ENCODE results near the gene GSN.
A peak's percentile ranks its signal among the peaks of the same experiment; 100 is the strongest.
"Not testable (repeated sequence)": the region's sequence is repeated elsewhere in the genome, so short reads cannot be mapped to it uniquely, and the experiment has no call there.

GSN gene

DNA sequence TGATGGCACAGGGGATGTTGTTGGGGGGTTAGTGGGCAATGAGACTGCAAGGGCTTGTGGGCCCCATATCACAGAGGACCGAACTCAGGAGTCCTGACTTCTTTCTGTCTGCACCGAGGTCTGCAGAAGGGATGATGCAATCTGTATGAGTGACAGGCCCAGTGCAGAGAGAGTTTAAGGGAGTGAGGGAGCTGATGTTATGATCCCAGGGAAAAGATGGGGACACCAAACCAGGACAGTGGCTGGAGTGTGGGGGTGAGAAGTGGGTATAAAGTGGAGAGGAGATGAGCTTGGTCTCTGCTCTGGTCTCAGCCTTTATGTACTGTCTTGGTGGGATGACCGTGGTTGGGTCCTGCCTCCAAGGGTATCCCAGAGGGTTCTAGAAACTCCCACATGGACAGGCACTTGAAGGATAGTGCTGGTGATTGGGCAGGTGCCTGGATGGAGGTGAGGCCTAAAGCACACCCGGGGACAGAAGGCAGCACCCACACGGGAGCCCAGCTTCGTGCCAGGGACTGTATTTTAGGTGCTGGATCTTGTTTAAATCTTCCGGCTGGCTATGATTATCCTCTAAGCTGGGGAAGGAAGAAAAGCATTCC, 21.9 kb downstream of the GSN start:
- peak overlapping the region; percentile 81 for H2AK5ac ChIP-seq (ENCODE audit: low read depth, low read length)
- H3K23ac ChIP-seq (ENCODE audit: low read depth, low read length, poor library complexity): peak overlapping the region; percentile 56
- no peak overlapping the region for H3K4ac ChIP-seq (ENCODE audit: low read length)
- H4K8ac ChIP-seq (ENCODE audit: low read depth, low read length): no peak overlapping the region
- no peaks in the 10 kb centered on the region for H3K36me3 ChIP-seq (replicated peaks in 1 of 2; ENCODE audit: control insufficient read depth in 2 of 2, insufficient read depth in 2 of 2, low read length in 2 of 2)
- H2BK120ac ChIP-seq (ENCODE audit: low read depth, low read length): no peak overlapping the region
- peak overlapping the region; percentile 53 for H2BK12ac ChIP-seq (ENCODE audit: low read length)
- no CpG with 5 or more reads among the region's 7 CpGs for WGBS, 2 donors (ENCODE audit: extremely low coverage in 2 of 2, insufficient read length in 2 of 2, insufficient replicate concordance in 1 of 2)
- no peaks in the 10 kb centered on the region for H3K9me3 ChIP-seq (replicated peaks in 1 of 2; ENCODE audit: control insufficient read depth in 2 of 2, insufficient read depth in 1 of 2, low read depth in 1 of 2, low read length in 2 of 2)
- H4K91ac ChIP-seq (ENCODE audit: low read depth, low read length, poor library complexity): no peak overlapping the region
- peak overlapping the region; percentile 3 for H3K9ac ChIP-seq (ENCODE audit: low read depth, low read length, poor library complexity)
- no peaks in the 10 kb centered on the region for H3K79me1 ChIP-seq (ENCODE audit: low read depth, low read length)
- H3K4me2 ChIP-seq (ENCODE audit: insufficient read depth, low read length, poor library complexity, severe bottlenecking): peak overlapping the region; percentile 19
- no peaks in the 10 kb centered on the region for H3K27me3 ChIP-seq (ENCODE audit: control insufficient read depth in 3 of 3, insufficient read depth in 3 of 3, low read depth in 1 of 3, low read length in 3 of 3)
- peaks cover 41% of the 10 kb centered on the region in 2 donors for H3K4me1 ChIP-seq (ENCODE audit: control insufficient read depth in 2 of 2, insufficient read depth in 1 of 2, low read depth in 1 of 2, low read length in 2 of 2)
- H3K14ac ChIP-seq (ENCODE audit: low read length): no peak overlapping the region
- H3K4me3 ChIP-seq (ENCODE audit: low read length in 2 of 2): no peak overlapping the region
- H3K18ac ChIP-seq (ENCODE audit: low read length): peak overlapping the region; percentile 3
- H2BK5ac ChIP-seq (ENCODE audit: low read length): peak overlapping the region; percentile 55
- no peak overlapping the region for H2AFZ ChIP-seq (ENCODE audit: low read length)
- H2BK15ac ChIP-seq (ENCODE audit: low read length): peak overlapping the region; percentile 55
- H3K27ac ChIP-seq (replicated peaks; ENCODE audit: low read length): peak overlapping the region; percentile 49
- DNase-seq (ENCODE audit: low spot score): no peak

DNA sequence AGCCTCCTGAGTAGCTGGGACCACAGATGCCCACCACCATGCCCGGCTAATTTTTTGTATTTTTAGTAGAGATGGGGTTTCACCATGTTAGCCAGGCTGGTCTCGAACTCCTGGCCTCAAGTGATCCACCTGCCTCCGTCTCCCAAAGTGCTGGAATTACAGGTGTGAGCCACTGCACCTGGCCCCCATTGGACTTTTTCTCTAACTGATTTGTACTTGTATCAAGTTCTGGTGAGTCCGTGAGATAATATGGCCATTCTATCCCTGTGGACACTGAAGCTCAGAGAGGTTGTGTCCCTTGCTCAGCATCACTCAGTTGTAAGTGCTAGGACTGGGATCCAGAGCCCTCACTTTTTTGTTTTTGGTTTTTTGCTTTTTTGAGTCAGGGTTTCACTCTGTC, 23.6 kb downstream of the GSN start:
- H2AFZ ChIP-seq (ENCODE audit: low read length); H3K14ac ChIP-seq (ENCODE audit: low read length); DNase-seq (ENCODE audit: low spot score); H3K4me3 ChIP-seq (ENCODE audit: low read length in 2 of 2); H2AK5ac ChIP-seq (ENCODE audit: low read depth, low read length); H4K91ac ChIP-seq (ENCODE audit: low read depth, low read length, poor library complexity); H3K36me3 ChIP-seq (replicated peaks in 1 of 2; ENCODE audit: control insufficient read depth in 2 of 2, insufficient read depth in 2 of 2, low read length in 2 of 2); H3K27me3 ChIP-seq (ENCODE audit: control insufficient read depth in 3 of 3, insufficient read depth in 3 of 3, low read depth in 1 of 3, low read length in 3 of 3); H3K4ac ChIP-seq (ENCODE audit: low read length); H3K9me3 ChIP-seq (replicated peaks in 1 of 2; ENCODE audit: control insufficient read depth in 2 of 2, insufficient read depth in 1 of 2, low read depth in 1 of 2, low read length in 2 of 2); H3K79me1 ChIP-seq (ENCODE audit: low read depth, low read length); H2BK120ac ChIP-seq (ENCODE audit: low read depth, low read length); H2BK15ac ChIP-seq (ENCODE audit: low read length); H2BK5ac ChIP-seq (ENCODE audit: low read length); H3K4me2 ChIP-seq (ENCODE audit: insufficient read depth, low read length, poor library complexity, severe bottlenecking); H3K23ac ChIP-seq (ENCODE audit: low read depth, low read length, poor library complexity); H4K8ac ChIP-seq (ENCODE audit: low read depth, low read length); H3K27ac ChIP-seq (replicated peaks; ENCODE audit: low read length); H2BK12ac ChIP-seq (ENCODE audit: low read length); H3K9ac ChIP-seq (ENCODE audit: low read depth, low read length, poor library complexity); H3K18ac ChIP-seq (ENCODE audit: low read length): not testable (repeated sequence)
- H3K4me1 ChIP-seq (ENCODE audit: control insufficient read depth in 2 of 2, insufficient read depth in 1 of 2, low read depth in 1 of 2, low read length in 2 of 2): peaks cover 33 to 34% of the 10 kb centered on the region in 2 donors
- WGBS, 2 donors (ENCODE audit: extremely low coverage in 2 of 2, insufficient read length in 2 of 2, insufficient replicate concordance in 1 of 2): no CpG with 5 or more reads among the region's 4 CpGs

DNA sequence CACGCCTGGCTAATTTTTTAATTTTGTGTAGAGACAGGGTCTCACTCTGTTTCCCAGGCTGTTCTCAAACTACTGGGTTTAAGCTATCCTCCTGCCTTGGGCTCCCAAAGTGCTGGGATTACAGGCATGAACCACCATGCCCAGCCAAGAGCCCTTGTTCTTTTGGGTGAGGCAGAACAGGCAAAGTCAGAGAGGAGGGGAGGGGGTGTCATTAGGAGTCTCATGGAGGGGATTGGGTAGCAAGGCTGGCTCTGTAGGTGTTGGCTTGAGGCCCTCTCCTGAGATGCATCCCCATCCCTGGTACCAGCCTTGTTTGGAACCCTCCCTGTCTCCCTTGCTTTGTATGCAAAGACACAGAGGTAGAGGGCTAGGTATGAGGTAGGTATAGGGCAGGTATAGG, 24.1 kb downstream of the GSN start:
- Histone ChIP-seq H3K14ac (ENCODE audit: low read length) (no peak overlapping the region), H3K4ac (ENCODE audit: low read length) (no peak overlapping the region), H3K23ac (ENCODE audit: low read depth, low read length, poor library complexity) (no peak overlapping the region), H2BK5ac (ENCODE audit: low read length) (peak overlapping the region; percentile 46), H4K91ac (ENCODE audit: low read depth, low read length, poor library complexity) (no peak overlapping the region), H4K8ac (ENCODE audit: low read depth, low read length) (no peak overlapping the region), H2BK12ac (ENCODE audit: low read length) (no peak overlapping the region), H3K9ac (ENCODE audit: low read depth, low read length, poor library complexity) (no peak overlapping the region), H2AFZ (ENCODE audit: low read length) (no peak overlapping the region), H3K4me3 (ENCODE audit: low read length in 2 of 2) (no peak overlapping the region), H3K18ac (ENCODE audit: low read length) (no peak overlapping the region), H2AK5ac (ENCODE audit: low read depth, low read length) (no peak overlapping the region), H3K4me1 (ENCODE audit: control insufficient read depth in 2 of 2, insufficient read depth in 1 of 2, low read depth in 1 of 2, low read length in 2 of 2) (peaks cover 28 to 33% of the 10 kb centered on the region in 2 donors), H3K36me3 (replicated peaks in 1 of 2; ENCODE audit: control insufficient read depth in 2 of 2, insufficient read depth in 2 of 2, low read length in 2 of 2) (no peaks in the 10 kb centered on the region), H3K79me1 (ENCODE audit: low read depth, low read length) (no peaks in the 10 kb centered on the region), H3K27ac (replicated peaks; ENCODE audit: low read length) (no peak overlapping the region), H3K27me3 (ENCODE audit: control insufficient read depth in 3 of 3, insufficient read depth in 3 of 3, low read depth in 1 of 3, low read length in 3 of 3) (no peaks in the 10 kb centered on the region), H2BK120ac (ENCODE audit: low read depth, low read length) (no peak overlapping the region), H3K4me2 (ENCODE audit: insufficient read depth, low read length, poor library complexity, severe bottlenecking) (no peak overlapping the region), H3K9me3 (replicated peaks in 1 of 2; ENCODE audit: control insufficient read depth in 2 of 2, insufficient read depth in 1 of 2, low read depth in 1 of 2, low read length in 2 of 2) (no peaks in the 10 kb centered on the region), H2BK15ac (ENCODE audit: low read length) (peak overlapping the region; percentile 12)
- DNase-seq (ENCODE audit: low spot score): no peak
- no CpG with 5 or more reads among the region's 1 CpG for WGBS, 2 donors (ENCODE audit: extremely low coverage in 2 of 2, insufficient read length in 2 of 2, insufficient replicate concordance in 1 of 2)

DNA sequence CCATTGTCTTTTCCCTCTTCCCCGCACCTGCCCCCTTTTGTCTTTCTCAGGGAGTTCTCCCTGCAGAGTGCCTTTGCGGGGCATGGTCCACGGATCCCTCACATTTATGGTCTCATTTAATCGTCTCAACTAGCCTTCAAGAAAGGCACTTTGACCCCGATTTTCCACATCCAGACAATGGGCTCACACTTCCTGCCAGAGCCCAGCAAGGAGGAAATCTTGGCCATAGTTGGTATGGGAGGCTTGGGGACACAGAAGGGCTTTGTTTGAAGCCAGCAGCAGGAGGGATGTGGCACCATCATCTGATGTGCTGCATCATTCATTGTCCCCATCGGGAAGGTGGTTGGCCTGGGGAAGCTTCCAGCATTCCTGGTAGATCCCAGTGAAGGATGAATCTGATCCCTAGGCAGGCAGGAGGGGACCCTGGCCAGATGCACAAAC, 24.9 kb downstream of the GSN start:
- DNase-seq (ENCODE audit: low spot score): no peak
- Histone ChIP-seq H3K4me2 (ENCODE audit: insufficient read depth, low read length, poor library complexity, severe bottlenecking) (no peak overlapping the region), H2BK15ac (ENCODE audit: low read length) (no peak overlapping the region), H2BK12ac (ENCODE audit: low read length) (no peak overlapping the region), H3K27ac (replicated peaks; ENCODE audit: low read length) (no peak overlapping the region), H2AK5ac (ENCODE audit: low read depth, low read length) (no peak overlapping the region), H3K9me3 (replicated peaks in 1 of 2; ENCODE audit: control insufficient read depth in 2 of 2, insufficient read depth in 1 of 2, low read depth in 1 of 2, low read length in 2 of 2) (no peaks in the 10 kb centered on the region), H4K8ac (ENCODE audit: low read depth, low read length) (no peak overlapping the region), H3K23ac (ENCODE audit: low read depth, low read length, poor library complexity) (no peak overlapping the region), H3K36me3 (replicated peaks in 1 of 2; ENCODE audit: control insufficient read depth in 2 of 2, insufficient read depth in 2 of 2, low read length in 2 of 2) (no peaks in the 10 kb centered on the region), H2BK120ac (ENCODE audit: low read depth, low read length) (no peak overlapping the region), H3K79me1 (ENCODE audit: low read depth, low read length) (no peaks in the 10 kb centered on the region), H3K4me3 (ENCODE audit: low read length in 2 of 2) (no peak overlapping the region), H3K4me1 (ENCODE audit: control insufficient read depth in 2 of 2, insufficient read depth in 1 of 2, low read depth in 1 of 2, low read length in 2 of 2) (peaks cover 23 to 30% of the 10 kb centered on the region in 2 donors), H2BK5ac (ENCODE audit: low read length) (no peak overlapping the region), H4K91ac (ENCODE audit: low read depth, low read length, poor library complexity) (no peak overlapping the region), H3K9ac (ENCODE audit: low read depth, low read length, poor library complexity) (no peak overlapping the region), H3K18ac (ENCODE audit: low read length) (no peak overlapping the region), H3K27me3 (ENCODE audit: control insufficient read depth in 3 of 3, insufficient read depth in 3 of 3, low read depth in 1 of 3, low read length in 3 of 3) (no peaks in the 10 kb centered on the region), H2AFZ (ENCODE audit: low read length) (no peak overlapping the region), H3K14ac (ENCODE audit: low read length) (no peak overlapping the region), H3K4ac (ENCODE audit: low read length) (no peak overlapping the region)
- no CpG with 5 or more reads among the region's 6 CpGs for WGBS, 2 donors (ENCODE audit: extremely low coverage in 2 of 2, insufficient read length in 2 of 2, insufficient replicate concordance in 1 of 2)
